ENCODE data around the gene FKBP4.
A peak's percentile ranks its signal among the peaks of the same experiment; 100 is the strongest.

FKBP4 gene

GRCh38 chr12:2813214-2814185 is 18.7 kb downstream of the FKBP4 start:
- DNase-seq: peak; percentile 37

- no peak for DNase-seq
Observed at GRCh38 chr12:2819810-2820209, 25.0 kb downstream of the FKBP4 start.

GRCh38 chr12:2820432-2820831 is 25.7 kb downstream of the FKBP4 start:
- no peak for DNase-seq

GRCh38 chr12:2823483-2823882 is 28.7 kb downstream of the FKBP4 start:
- no peak for DNase-seq

GRCh38 chr12:2824541-2824940 is 29.8 kb downstream of the FKBP4 start:
- DNase-seq: no peak

- DNase-seq: no peak
Observed at GRCh38 chr12:2825132-2825531, 30.4 kb downstream of the FKBP4 start.

- DNase-seq: no peak
Observed at GRCh38 chr12:2826036-2826435, 31.3 kb downstream of the FKBP4 start.

GRCh38 chr12:2826721-2827515 is 32.1 kb downstream of the FKBP4 start:
- no peak for DNase-seq

GRCh38 chr12:2829275-2829674 is 34.5 kb downstream of the FKBP4 start:
- no peak for DNase-seq

GRCh38 chr12:2832550-2833127 is 37.9 kb downstream of the FKBP4 start:
- DNase-seq: no peak

- no peak for DNase-seq
Observed at GRCh38 chr12:2833327-2833726, 38.6 kb downstream of the FKBP4 start.

GRCh38 chr12:2833810-2834209 is 39.0 kb downstream of the FKBP4 start:
- no peak for DNase-seq

GRCh38 chr12:2834581-2835491 is 40.1 kb downstream of the FKBP4 start, which contains the start of gene NRIP2:
TSS of gene NRIP2 (minus strand) at chr12:2835035. CDS start at chr12:2834983, 52 bp downstream.
- DNase-seq: peak; percentile 27

GRCh38 chr12:2835691-2836403 is 41.1 kb downstream of the FKBP4 start:
- no peak for DNase-seq

GRCh38 chr12:2836574-2836973 is 41.8 kb downstream of the FKBP4 start:
- no peak for DNase-seq

- no peak for DNase-seq
Observed at GRCh38 chr12:2841056-2841650, 46.4 kb downstream of the FKBP4 start.

GRCh38 chr12:2842948-2843347 is 48.2 kb downstream of the FKBP4 start:
- no peak for DNase-seq

- DNase-seq: no peak
Observed at GRCh38 chr12:2844786-2845185, 50.0 kb downstream of the FKBP4 start.

- no peak for DNase-seq
Observed at GRCh38 chr12:2845280-2845679, 50.5 kb downstream of the FKBP4 start.

- no peak for DNase-seq
Observed at GRCh38 chr12:2851931-2852330, 57.2 kb downstream of the FKBP4 start.

- peak; percentile 14 for DNase-seq
Observed at GRCh38 chr12:2853626-2854025, 58.9 kb downstream of the FKBP4 start.

All from NCI-H748 treated with DMSO at 0.1 percent for 48 hours (cell line).